Measurements from ENCODE around the gene ASB7.

ASB7 gene

GRCh38 chr15:100642213-100642949, 40.0 kb downstream of the ASB7 start:
- H3K36me3 ChIP-seq (ENCODE audit: control insufficient read depth in 4 of 4, insufficient read depth in 4 of 4, low read length in 3 of 4), result peaks cover 0 to 4% (median 0%) of the 10 kb centered on the region in 4 experiments
- no peak overlapping the region for H3K27ac ChIP-seq (ENCODE audit: insufficient read depth in 1 of 2, low read depth in 1 of 2, low read length in 2 of 2, poor library complexity in 1 of 2, severe bottlenecking in 2 of 2)
- no peak for DNase-seq
- no peaks in the 10 kb centered on the region for H3K9me3 ChIP-seq (ENCODE audit: control extremely low read depth in 1 of 5, control insufficient read depth in 4 of 5, insufficient read depth in 2 of 5, low read depth in 1 of 5, low read length in 4 of 5)
- H3K4me1 ChIP-seq (ENCODE audit: control extremely low read depth in 1 of 4, control insufficient read depth in 4 of 4, insufficient read depth in 4 of 4, low read length in 3 of 4), result peaks cover 0 to 11% (median 0%) of the 10 kb centered on the region in 4 experiments
- no peaks in the 10 kb centered on the region for H3K27me3 ChIP-seq (replicated peaks in 2 of 5; ENCODE audit: control insufficient read depth in 4 of 5, insufficient read depth in 5 of 5, low read length in 4 of 5)
- ChIA-PET POLR2A (no interaction called here), CTCF (interaction anchor here (1.0 kb wide), 1 partner anchor 364 kb away, joined by 3 read pairs; no protein-coding TSS in a partner anchor)
- H3K4me3 ChIP-seq (ENCODE audit: control insufficient read depth in 1 of 7, extremely low read depth in 1 of 7, insufficient read depth in 4 of 7, low read depth in 2 of 7, low read length in 6 of 7), result no peak overlapping the region
- WGBS (ENCODE audit: insufficient coverage), result 92% methylated on average over 9 of the region's 9 CpGs

- Histone ChIP-seq H3K36me3 (ENCODE audit: control insufficient read depth in 4 of 4, insufficient read depth in 4 of 4, low read length in 3 of 4) (peaks cover 0 to 4% (median 0%) of the 10 kb centered on the region in 4 experiments), H3K27ac (ENCODE audit: insufficient read depth in 1 of 2, low read depth in 1 of 2, low read length in 2 of 2, poor library complexity in 1 of 2, severe bottlenecking in 2 of 2) (no peak overlapping the region), H3K9me3 (ENCODE audit: control extremely low read depth in 1 of 5, control insufficient read depth in 4 of 5, insufficient read depth in 2 of 5, low read depth in 1 of 5, low read length in 4 of 5) (no peaks in the 10 kb centered on the region), H3K4me1 (ENCODE audit: control extremely low read depth in 1 of 4, control insufficient read depth in 4 of 4, insufficient read depth in 4 of 4, low read length in 3 of 4) (peaks cover 0 to 11% (median 0%) of the 10 kb centered on the region in 4 experiments), H3K27me3 (replicated peaks in 2 of 5; ENCODE audit: control insufficient read depth in 4 of 5, insufficient read depth in 5 of 5, low read length in 4 of 5) (no peaks in the 10 kb centered on the region), H3K4me3 (ENCODE audit: control insufficient read depth in 1 of 7, extremely low read depth in 1 of 7, insufficient read depth in 4 of 7, low read depth in 2 of 7, low read length in 6 of 7) (no peak overlapping the region)
- ChIA-PET POLR2A (no interaction called here), CTCF (interaction anchor here (1.0 kb wide), 1 partner anchor 364 kb away, joined by 3 read pairs; no protein-coding TSS in a partner anchor)
- no peak for DNase-seq
- WGBS (ENCODE audit: insufficient coverage), result 100% methylated on average over 1 of the region's 4 CpGs
These were observed 40.6 kb downstream of the ASB7 start for GRCh38 chr15:100642950-100643338.

- ChIA-PET POLR2A (no interaction called here), CTCF (no interaction called here)
- peaks cover 0 to 8% (median 2%) of the 10 kb centered on the region in 4 experiments for H3K36me3 ChIP-seq (ENCODE audit: control insufficient read depth in 4 of 4, insufficient read depth in 4 of 4, low read length in 3 of 4)
- H3K4me3 ChIP-seq (ENCODE audit: control insufficient read depth in 1 of 7, extremely low read depth in 1 of 7, insufficient read depth in 4 of 7, low read depth in 2 of 7, low read length in 6 of 7), result no peak overlapping the region
- H3K27ac ChIP-seq (ENCODE audit: insufficient read depth in 1 of 2, low read depth in 1 of 2, low read length in 2 of 2, poor library complexity in 1 of 2, severe bottlenecking in 2 of 2), result no peak overlapping the region
- DNase-seq, result no peak
- H3K4me1 ChIP-seq (ENCODE audit: control extremely low read depth in 1 of 4, control insufficient read depth in 4 of 4, insufficient read depth in 4 of 4, low read length in 3 of 4), result peaks cover 0 to 11% (median 0%) of the 10 kb centered on the region in 4 experiments
- WGBS (ENCODE audit: insufficient coverage), result 84% methylated on average over 4 of the region's 5 CpGs
- H3K9me3 ChIP-seq (ENCODE audit: control extremely low read depth in 1 of 5, control insufficient read depth in 4 of 5, insufficient read depth in 2 of 5, low read depth in 1 of 5, low read length in 4 of 5), result no peaks in the 10 kb centered on the region
- H3K27me3 ChIP-seq (replicated peaks in 2 of 5; ENCODE audit: control insufficient read depth in 4 of 5, insufficient read depth in 5 of 5, low read length in 4 of 5), result no peaks in the 10 kb centered on the region
These were observed 43.3 kb downstream of the ASB7 start for GRCh38 chr15:100645671-100646070.

DNA sequence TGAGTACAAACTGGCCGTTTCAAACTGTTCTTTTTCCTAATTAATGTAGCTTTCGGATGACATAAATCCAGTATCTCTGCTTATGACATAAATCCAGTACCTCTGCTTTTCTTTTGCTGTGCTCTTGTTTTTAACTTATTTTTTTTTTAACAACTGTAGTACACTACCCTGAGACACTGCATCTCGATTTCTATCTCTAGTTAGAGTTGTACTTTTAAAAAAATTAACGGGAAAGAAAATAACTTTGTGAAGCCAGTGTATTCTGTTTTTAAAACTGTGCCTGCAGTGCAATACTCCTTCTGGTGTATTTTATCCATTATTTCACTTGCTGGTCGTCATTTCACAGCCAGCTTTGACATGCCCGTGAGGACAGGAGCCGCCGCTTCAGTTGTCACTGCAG, 46.6 kb downstream of the ASB7 start:
- 97% methylated on average over 6 of the region's 8 CpGs for WGBS (ENCODE audit: insufficient coverage)
- no peak overlapping the region for H3K27ac ChIP-seq (ENCODE audit: insufficient read depth in 1 of 2, low read depth in 1 of 2, low read length in 2 of 2, poor library complexity in 1 of 2, severe bottlenecking in 2 of 2)
- H3K4me1 ChIP-seq (ENCODE audit: control extremely low read depth in 1 of 4, control insufficient read depth in 4 of 4, insufficient read depth in 4 of 4, low read length in 3 of 4), result no peaks in the 10 kb centered on the region
- no peaks in the 10 kb centered on the region for H3K9me3 ChIP-seq (ENCODE audit: control extremely low read depth in 1 of 5, control insufficient read depth in 4 of 5, insufficient read depth in 2 of 5, low read depth in 1 of 5, low read length in 4 of 5)
- no peak overlapping the region for H3K4me3 ChIP-seq (ENCODE audit: control insufficient read depth in 1 of 7, extremely low read depth in 1 of 7, insufficient read depth in 4 of 7, low read depth in 2 of 7, low read length in 6 of 7)
- peaks cover 2 to 8% (median 4%) of the 10 kb centered on the region in 4 experiments for H3K36me3 ChIP-seq (ENCODE audit: control insufficient read depth in 4 of 4, insufficient read depth in 4 of 4, low read length in 3 of 4)
- ChIA-PET CTCF (interaction anchor here (0.8 kb wide), 1 partner anchor 12 kb away, joined by 3 read pairs; no protein-coding TSS in a partner anchor), POLR2A (no interaction called here)
- H3K27me3 ChIP-seq (replicated peaks in 2 of 5; ENCODE audit: control insufficient read depth in 4 of 5, insufficient read depth in 5 of 5, low read length in 4 of 5), result no peaks in the 10 kb centered on the region
- DNase-seq, result no peak

- POLR2A ChIA-PET, result no interaction called here
- CTCF ChIA-PET, result no interaction called here
These were observed 48.3 kb downstream of the ASB7 start for GRCh38 chr15:100650685-100651084.

GRCh38 chr15:100651253-100651652, 48.9 kb downstream of the ASB7 start:
- Histone ChIP-seq H3K36me3 (ENCODE audit: control insufficient read depth in 4 of 4, insufficient read depth in 4 of 4, low read length in 3 of 4) (peaks cover 2 to 8% (median 4%) of the 10 kb centered on the region in 4 experiments), H3K9me3 (ENCODE audit: control extremely low read depth in 1 of 5, control insufficient read depth in 4 of 5, insufficient read depth in 2 of 5, low read depth in 1 of 5, low read length in 4 of 5) (no peaks in the 10 kb centered on the region), H3K4me3 (ENCODE audit: control insufficient read depth in 1 of 7, extremely low read depth in 1 of 7, insufficient read depth in 4 of 7, low read depth in 2 of 7, low read length in 6 of 7) (no peak overlapping the region), H3K27ac (ENCODE audit: insufficient read depth in 1 of 2, low read depth in 1 of 2, low read length in 2 of 2, poor library complexity in 1 of 2, severe bottlenecking in 2 of 2) (no peak overlapping the region), H3K27me3 (replicated peaks in 2 of 5; ENCODE audit: control insufficient read depth in 4 of 5, insufficient read depth in 5 of 5, low read length in 4 of 5) (no peaks in the 10 kb centered on the region), H3K4me1 (ENCODE audit: control extremely low read depth in 1 of 4, control insufficient read depth in 4 of 4, insufficient read depth in 4 of 4, low read length in 3 of 4) (no peaks in the 10 kb centered on the region)
- CTCF ChIA-PET, result interaction anchor here (1.3 to 1.6 kb wide), 2 partner anchors 19 to 21 kb away, joined by 3 read pairs; no protein-coding TSS in a partner anchor
- 96% methylated on average over 2 of the region's 5 CpGs for WGBS (ENCODE audit: insufficient coverage)
- POLR2A ChIA-PET, result no interaction called here
- no peak for DNase-seq

More at GRCh38 chr15:100650685-100651084, 48.3 kb downstream of the ASB7 start:
- no peak for DNase-seq
- Histone ChIP-seq H3K4me1 (ENCODE audit: control extremely low read depth in 1 of 4, control insufficient read depth in 4 of 4, insufficient read depth in 4 of 4, low read length in 3 of 4) (no peaks in the 10 kb centered on the region), H3K27me3 (replicated peaks in 2 of 5; ENCODE audit: control insufficient read depth in 4 of 5, insufficient read depth in 5 of 5, low read length in 4 of 5) (no peaks in the 10 kb centered on the region), H3K27ac (ENCODE audit: insufficient read depth in 1 of 2, low read depth in 1 of 2, low read length in 2 of 2, poor library complexity in 1 of 2, severe bottlenecking in 2 of 2) (no peak overlapping the region), H3K4me3 (ENCODE audit: control insufficient read depth in 1 of 7, extremely low read depth in 1 of 7, insufficient read depth in 4 of 7, low read depth in 2 of 7, low read length in 6 of 7) (no peak overlapping the region), H3K9me3 (ENCODE audit: control extremely low read depth in 1 of 5, control insufficient read depth in 4 of 5, insufficient read depth in 2 of 5, low read depth in 1 of 5, low read length in 4 of 5) (no peaks in the 10 kb centered on the region), H3K36me3 (ENCODE audit: control insufficient read depth in 4 of 4, insufficient read depth in 4 of 4, low read length in 3 of 4) (peaks cover 2 to 8% (median 4%) of the 10 kb centered on the region in 4 experiments)
- WGBS (ENCODE audit: insufficient coverage), result no CpG with 5 or more reads among the region's 1 CpG

GRCh38 chr15:100652116-100652515, 49.7 kb downstream of the ASB7 start:
- POLR2A ChIA-PET, result no interaction called here
- DNase-seq, result no peak
- no peaks in the 10 kb centered on the region for H3K4me1 ChIP-seq (ENCODE audit: control extremely low read depth in 1 of 4, control insufficient read depth in 4 of 4, insufficient read depth in 4 of 4, low read length in 3 of 4)
- H3K27ac ChIP-seq (ENCODE audit: insufficient read depth in 1 of 2, low read depth in 1 of 2, low read length in 2 of 2, poor library complexity in 1 of 2, severe bottlenecking in 2 of 2), result no peak overlapping the region
- WGBS (ENCODE audit: insufficient coverage), result 100% methylated on average over 1 of the region's 2 CpGs
- H3K36me3 ChIP-seq (ENCODE audit: control insufficient read depth in 4 of 4, insufficient read depth in 4 of 4, low read length in 3 of 4), result peaks cover 2 to 8% (median 4%) of the 10 kb centered on the region in 4 experiments
- no peaks in the 10 kb centered on the region for H3K9me3 ChIP-seq (ENCODE audit: control extremely low read depth in 1 of 5, control insufficient read depth in 4 of 5, insufficient read depth in 2 of 5, low read depth in 1 of 5, low read length in 4 of 5)
- CTCF ChIA-PET, result interaction anchor here (1.3 to 1.6 kb wide), 2 partner anchors 20 kb away, joined by 3 read pairs; no protein-coding TSS in a partner anchor
- H3K27me3 ChIP-seq (replicated peaks in 2 of 5; ENCODE audit: control insufficient read depth in 4 of 5, insufficient read depth in 5 of 5, low read length in 4 of 5), result no peaks in the 10 kb centered on the region
- no peak overlapping the region for H3K4me3 ChIP-seq (ENCODE audit: control insufficient read depth in 1 of 7, extremely low read depth in 1 of 7, insufficient read depth in 4 of 7, low read depth in 2 of 7, low read length in 6 of 7)
